Endothelial cell of umbilical vein (primary cell): ENCODE data around the gene FAM120B. TPM values are rescaled to one million over a fixed set of nuclear protein-coding genes. Genes with fewer than 3 reads are reported as not detected.

ENCODE experiments used
- BruUV-seq: library from RNA; stranded (reverse); fragments of 400-500 nt; replicated peaks from 2 replicates; lab custom pipeline; 2021; lab: Mats Ljungman, UMichigan
- CTCF ChIA-PET: fragments of 300-600, 350-600 bp; sonication (Branson Sonifier 250); formaldehyde crosslinking; loops from one replicate; lab custom pipeline; 2021; ENCODE audit warnings: antibody characterized with exemption, inconsistent platforms; lab: Charles Lee
- POLR2A ChIA-PET: fragments of 300-600, 350-600 bp; sonication (Branson Sonifier 250); formaldehyde crosslinking; loops from one replicate; lab custom pipeline; 2021; ENCODE audit warnings: antibody characterized with exemption, inconsistent platforms; lab: Charles Lee
- DNase-seq: peaks from one replicate; pipeline ENCODE4 v3.0.0-alpha.2; 2011; ENCODE audit warnings: low read depth, low spot score
- FAIRE-seq: peaks from 2 replicates; lab custom pipeline; 2011; peaks lifted over from hg19 to GRCh38; lab: Jason Lieb, UNC
- H2AFZ ChIP-seq: 2 replicates; pipeline ENCODE4 v1.6.0; 2012; ENCODE audit warnings: low read depth, low read length, control low read depth, inconsistent platforms
- H3K27ac ChIP-seq: 2 replicates; pipeline ENCODE4 v1.5.1; 2011; ENCODE audit warnings: low read depth, mild to moderate bottlenecking, control low read depth, low read length, moderate library complexity; ENCODE audit not compliant: insufficient read depth
- H3K27me3 ChIP-seq, 2 experiments: 2 replicates each; pipeline versions ENCODE4 v1.6.0 to v1.6.1; 2011; ENCODE audit warnings: low read length in 2 of 2, mixed read lengths in 1 of 2; ENCODE audit not compliant: control insufficient read depth in 2 of 2, insufficient read depth in 2 of 2
- H3K36me3 ChIP-seq, 2 experiments: 2 replicates in 1 of 2; 3 replicates in 1 of 2; pipeline ENCODE4 v1.5.1; 2011; ENCODE audit warnings: low read length in 2 of 2, mild to moderate bottlenecking in 1 of 2, moderate library complexity in 1 of 2; ENCODE audit not compliant: control insufficient read depth in 2 of 2, insufficient read depth in 2 of 2; ENCODE audit errors: extremely low read depth in 1 of 2
- H3K4me1 ChIP-seq: 3 replicates; pipeline ENCODE4 v1.5.1; 2011; ENCODE audit warnings: mild to moderate bottlenecking, low read length; ENCODE audit not compliant: control insufficient read depth, insufficient read depth; ENCODE audit errors: extremely low read depth
- H3K4me2 ChIP-seq: 2 replicates; pipeline ENCODE4 v1.6.1; 2011; ENCODE audit warnings: low read length, control low read depth, mixed read lengths; ENCODE audit not compliant: insufficient read depth
- H3K4me3 ChIP-seq, 3 experiments: fragments of 200-600 bp in 1 of 3; sonication (generic), shearing (Covaris generic) in 1 of 3; replicated peaks in 1 of 3; 2 replicates each; pipeline ENCODE4 v1.5.1; 2011 to 2016; ENCODE audit warnings: control low read depth in 3 of 3, low read length in 3 of 3, mild to moderate bottlenecking in 2 of 3, inconsistent platforms in 1 of 3, low read depth in 1 of 3, moderate library complexity in 1 of 3; ENCODE audit not compliant: insufficient read depth in 1 of 3
- H3K79me2 ChIP-seq: 2 replicates; pipeline ENCODE4 v1.6.0; 2012; ENCODE audit warnings: low read length, inconsistent platforms; ENCODE audit not compliant: control insufficient read depth, insufficient read depth
- H3K9ac ChIP-seq: replicated peaks from 2 replicates; pipeline ENCODE3; 2011; ENCODE audit warnings: low read length, control low read depth; ENCODE audit not compliant: insufficient read depth; ENCODE audit errors: extremely low read depth
- H3K9me1 ChIP-seq: replicated peaks from 3 replicates; pipeline ENCODE4 v1.6.0; 2011; ENCODE audit warnings: mild to moderate bottlenecking, low read length; ENCODE audit not compliant: control insufficient read depth, insufficient read depth; ENCODE audit errors: extremely low read depth
- H3K9me3 ChIP-seq: replicated peaks from 2 replicates; pipeline ENCODE4 v1.5.1; 2012; ENCODE audit warnings: low read length, inconsistent platforms; ENCODE audit not compliant: control insufficient read depth, insufficient read depth
- H4K20me1 ChIP-seq: replicated peaks from 2 replicates; pipeline ENCODE3; 2011; ENCODE audit warnings: mild to moderate bottlenecking, low read length; ENCODE audit not compliant: control insufficient read depth, insufficient read depth; ENCODE audit errors: extremely low read depth
- EZH2 ChIP-seq: IDR thresholded peaks from 2 replicates; pipeline ENCODE4 v1.6.1; 2012; ENCODE audit warnings: borderline replicate concordance, low read depth, mild to moderate bottlenecking, moderate library complexity, low read length, inconsistent platforms; ENCODE audit not compliant: severe bottlenecking
- GATA2 ChIP-seq: IDR thresholded peaks from 2 replicates; pipeline ENCODE4 v1.7.0; 2011; ENCODE audit warnings: low read depth, mild to moderate bottlenecking, moderate library complexity, mixed read lengths, low read length; ENCODE audit not compliant: insufficient read length, insufficient read depth
- MYC ChIP-seq: IDR thresholded peaks from one replicate; pipeline ENCODE4 v1.6.1; 2011; ENCODE audit warnings: mild to moderate bottlenecking, low read depth, low read length
- POLR2AphosphoS5 ChIP-seq: IDR thresholded peaks from 2 replicates; pipeline ENCODE4 v1.6.1; 2012; ENCODE audit warnings: low read depth, mild to moderate bottlenecking, control low read depth, low read length, moderate library complexity; ENCODE audit not compliant: insufficient read depth
- dilution Hi-C: fragments of 300-500 bp; cut with MboI; formaldehyde crosslinking; loops from one replicate; pipeline ENCODE4 v1.15.0; 2019; ENCODE audit warnings: low sequenced_read_pairs; ENCODE audit not compliant: extremely low pct_ligation_motif_present
- intact Hi-C: fragments of 100-400 bp; cut with micrococcal nuclease; formaldehyde crosslinking; loops from one replicate; pipeline ENCODE4 v1.10.0; 2022
- polyA plus RNA-seq, 4 experiments: library from polyadenylated mRNA; depleted of rRNA in 3 of 4; stranded (reverse) in 3 of 4; unstranded in 1 of 4; fragments of >200 nt; gene quantifications; 2 replicates each; pipeline versions ENCODE4 v1.2.1 to v1.2.3, GENCODE V29; 2011 to 2012; ENCODE audit warnings: missing spikeins in 1 of 4
- total RNA-seq: library from RNA; stranded (reverse); gene quantifications from 2 replicates; pipeline ENCODE4 v1.2.3, GENCODE V29; 2021
- TF ChIP-seq, protein P1 (sequence below), 2 donors: IDR thresholded peaks; 1 replicate in 1 of 2; 2 replicates in 1 of 2; pipeline ENCODE4 v1.5.1; 2011; ENCODE audit warnings: low read length in 2 of 2, mild to moderate bottlenecking in 2 of 2, moderate library complexity in 2 of 2, control low read depth in 1 of 2, inconsistent platforms in 1 of 2, low read depth in 1 of 2; ENCODE audit not compliant: insufficient read depth in 1 of 2; ENCODE audit errors: extremely low read depth in 1 of 2
- TF ChIP-seq, protein P2 (sequence below): IDR thresholded peaks from 2 replicates; pipeline ENCODE4 v1.6.1; 2011; ENCODE audit not compliant: insufficient read depth, insufficient read length

FAM120B gene
- total and polyA plus RNA-seq, 2 donors (not counting 3 experiments of a cell fraction or from before 2014, with no cell fraction given): 10.8 to 28.2 TPM

DNA sequence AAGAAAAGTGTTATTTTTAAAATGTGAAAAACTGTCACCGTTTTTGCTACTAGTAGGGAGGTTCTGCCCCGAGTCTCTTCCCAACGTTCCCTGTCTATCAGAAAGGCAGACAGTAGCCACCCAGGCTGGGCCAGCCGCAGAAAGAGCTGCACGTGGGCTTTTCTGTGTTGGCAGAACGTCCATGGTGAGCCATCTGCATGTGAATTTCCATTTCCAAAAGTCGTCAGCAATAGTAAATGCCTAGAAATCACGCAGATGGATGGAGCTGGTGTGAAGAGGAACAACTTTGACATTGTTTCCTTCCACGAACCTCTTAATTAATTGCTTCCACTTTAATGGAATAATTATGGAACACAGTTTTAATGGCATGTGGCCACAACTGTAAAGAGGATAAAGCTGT, 97.5 kb downstream of the FAM120B start:
- intact Hi-C loops: loop anchor here (2.0 kb wide), 1 partner anchor 59 kb away; no protein-coding TSS in a partner anchor
- Histone ChIP-seq H3K27ac (no peak overlapping the region), H3K79me2 (no peaks in the 10 kb centered on the region), H2AFZ (no peak overlapping the region), H3K36me3 (peaks cover 3 to 7% of the 10 kb centered on the region in 2 experiments), H4K20me1 (no peaks in the 10 kb centered on the region), H3K27me3 (no peaks in the 10 kb centered on the region), H3K9ac (no peak overlapping the region), H3K4me1 (peaks cover 24% of the 10 kb centered on the region), H3K9me3 (no peaks in the 10 kb centered on the region), H3K9me1 (no peaks in the 10 kb centered on the region), H3K4me2 (no peak overlapping the region), H3K4me3 (no peak overlapping the region)
- TF ChIP-seq EZH2 (no peak), MYC (no peak), POLR2AphosphoS5 (no peak), GATA2 (no peak)
- TF ChIP-seq, protein P1, sequence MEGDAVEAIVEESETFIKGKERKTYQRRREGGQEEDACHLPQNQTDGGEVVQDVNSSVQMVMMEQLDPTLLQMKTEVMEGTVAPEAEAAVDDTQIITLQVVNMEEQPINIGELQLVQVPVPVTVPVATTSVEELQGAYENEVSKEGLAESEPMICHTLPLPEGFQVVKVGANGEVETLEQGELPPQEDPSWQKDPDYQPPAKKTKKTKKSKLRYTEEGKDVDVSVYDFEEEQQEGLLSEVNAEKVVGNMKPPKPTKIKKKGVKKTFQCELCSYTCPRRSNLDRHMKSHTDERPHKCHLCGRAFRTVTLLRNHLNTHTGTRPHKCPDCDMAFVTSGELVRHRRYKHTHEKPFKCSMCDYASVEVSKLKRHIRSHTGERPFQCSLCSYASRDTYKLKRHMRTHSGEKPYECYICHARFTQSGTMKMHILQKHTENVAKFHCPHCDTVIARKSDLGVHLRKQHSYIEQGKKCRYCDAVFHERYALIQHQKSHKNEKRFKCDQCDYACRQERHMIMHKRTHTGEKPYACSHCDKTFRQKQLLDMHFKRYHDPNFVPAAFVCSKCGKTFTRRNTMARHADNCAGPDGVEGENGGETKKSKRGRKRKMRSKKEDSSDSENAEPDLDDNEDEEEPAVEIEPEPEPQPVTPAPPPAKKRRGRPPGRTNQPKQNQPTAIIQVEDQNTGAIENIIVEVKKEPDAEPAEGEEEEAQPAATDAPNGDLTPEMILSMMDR (IDR thresholded peaks at IDR 0.05; ENCODE audit: extremely low read depth in 1 of 2, insufficient read depth in 1 of 2, low read depth in 1 of 2, low read length in 2 of 2): no peak
- TF ChIP-seq, protein P2, sequence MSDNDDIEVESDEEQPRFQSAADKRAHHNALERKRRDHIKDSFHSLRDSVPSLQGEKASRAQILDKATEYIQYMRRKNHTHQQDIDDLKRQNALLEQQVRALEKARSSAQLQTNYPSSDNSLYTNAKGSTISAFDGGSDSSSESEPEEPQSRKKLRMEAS: no peak
- DNase-seq (no peak), FAIRE-seq (no peak)
- BruUV-seq: no TSS peak
- POLR2A ChIA-PET: no interaction called here
- dilution Hi-C loops: no loop called here
- CTCF ChIA-PET: interaction anchor here (1.8 kb wide), 1 partner anchor 573 kb away, joined by 5 read pairs; no protein-coding TSS in a partner anchor
